Stomach (tissue), 4 donors: ENCODE results near the gene GAK.

Experiments
- CTCF ChIP-seq, 7 experiments: fragments of 450-650 bp in 4 of 7; fragments of 200-600 bp in 3 of 7; sonication (generic) in 3 of 7; IDR thresholded peaks; one replicate each; pipeline ENCODE4 v1.5.1; 2016 to 2019; ENCODE audit warnings: antibody characterized with exemption in 7 of 7, control low read depth in 2 of 7, mild to moderate bottlenecking in 1 of 7
- EP300 ChIP-seq: sonication (generic); formaldehyde crosslinking; IDR thresholded peaks from one replicate; pipeline ENCODE4 v1.6.1; 2017; ENCODE audit warnings: antibody characterized with exemption
- POLR2AphosphoS5 ChIP-seq, 3 donors: sonication (generic); formaldehyde crosslinking; IDR thresholded peaks; one replicate each; pipeline ENCODE4 v1.6.1; 2016; ENCODE audit warnings: antibody characterized with exemption in 3 of 3

GRCh38 chr4:931960-932712 is at the start of gene GAK, which contains the start of gene TMEM175:
- TF ChIP-seq CTCF (IDR thresholded peaks at IDR 0.05) (peak in 1 of 7 experiments; percentile 33), POLR2AphosphoS5 (IDR thresholded peaks at IDR 0.05) (peak; percentile 90 to 98 (median 95)), EP300 (no peak)
